GM12892 (cell line): Measurements from ENCODE around the gene FBLN2.

Experiments used
- POLR2A ChIP-seq: IDR thresholded peaks from 2 replicates; pipeline ENCODE4 v1.6.1; 2011; ENCODE audit warnings: low read depth, low read length, control low read depth
- POLR2AphosphoS5 ChIP-seq: IDR thresholded peaks from 2 replicates; pipeline ENCODE4 v1.6.1; 2011; ENCODE audit warnings: low read depth, low read length, control low read depth
- TAF1 ChIP-seq: IDR thresholded peaks from 2 replicates; pipeline ENCODE4 v1.6.1; 2011; ENCODE audit warnings: low read depth, mild to moderate bottlenecking, control low read depth, low read length, borderline replicate concordance

DNA sequence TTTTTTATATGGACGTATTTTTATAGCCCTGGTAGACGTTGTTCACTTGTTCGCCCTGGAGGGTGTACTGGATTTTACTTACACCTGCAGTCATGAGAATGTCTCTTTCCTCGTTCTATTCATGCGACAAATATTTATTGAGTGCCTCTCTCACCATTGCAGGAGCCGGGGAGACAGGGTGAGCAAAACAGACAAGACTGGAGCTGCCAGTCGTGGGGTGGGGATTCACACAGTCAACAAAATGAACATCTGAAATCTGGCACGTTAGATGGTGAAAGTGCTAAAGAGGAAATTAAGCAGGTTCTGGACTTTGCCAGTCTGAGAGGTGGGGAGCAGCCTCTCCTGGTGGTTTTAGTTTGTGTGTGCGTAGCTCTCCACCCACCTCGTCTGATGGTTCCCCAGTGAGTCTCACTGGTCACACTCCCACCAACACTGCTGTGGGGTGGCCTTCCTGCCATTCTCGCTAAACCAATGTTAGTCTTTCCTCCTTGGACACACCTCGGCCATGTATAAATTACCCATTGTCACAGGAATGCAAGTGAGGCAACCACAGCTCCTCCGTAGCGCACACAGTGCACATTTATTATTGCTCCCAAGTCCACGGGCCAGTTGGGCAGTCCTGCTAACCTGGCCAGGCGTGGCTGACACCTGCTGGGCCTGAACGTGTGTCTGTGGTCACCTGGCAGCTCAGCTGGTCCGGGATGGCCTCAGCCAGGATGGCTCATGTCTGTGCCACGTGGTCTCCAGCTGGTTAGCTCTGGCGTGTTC, 31.5 kb downstream of the FBLN2 start:
- no peak for TF ChIP-seq POLR2AphosphoS5
- no peak for TF ChIP-seq POLR2A
- TF ChIP-seq TAF1: no peak
